ENCODE results near the gene RGMB. TPM values are rescaled to one million over a fixed set of nuclear protein-coding genes. Genes with fewer than 3 reads are reported as not detected.

RGMB gene
- total and polyA plus RNA-seq, 7 donors, result 8.2 to 25.7 (median 14.1) TPM

GRCh38 chr5:98767581-98767980 is 5.9 kb upstream of the RGMB start:
- no peak overlapping the region for H3K27ac ChIP-seq
- intact Hi-C loops (cut with DNase I), result no loop called here
- TF ChIP-seq CTCF (IDR thresholded peaks at IDR 0.05), result no peak
- no peak for ATAC-seq
- peaks cover 17% of the 10 kb centered on the region for H3K4me1 ChIP-seq
- no peak overlapping the region for H3K4me3 ChIP-seq
- H3K36me3 ChIP-seq (ENCODE audit: insufficient read depth in 1 of 2, low read depth in 1 of 2), result no peaks in the 10 kb centered on the region
- 14 to 18% (median 17%) methylated on average over 2 of the region's 2 CpGs for WGBS, 3 donors
- DNase-seq, result no peak
- no peaks in the 10 kb centered on the region for H3K9me3 ChIP-seq
- peaks cover 0 to 2% (median 2%) of the 10 kb centered on the region in 3 donors for H3K27me3 ChIP-seq (ENCODE audit: insufficient read depth in 3 of 3, low read length in 2 of 3)

- peak overlapping the region; percentile 78 for H3K4me3 ChIP-seq
- H3K27me3 ChIP-seq (ENCODE audit: insufficient read depth in 3 of 3, low read length in 2 of 3), result peaks cover 0 to 2% (median 2%) of the 10 kb centered on the region in 3 donors
- TF ChIP-seq CTCF (IDR thresholded peaks at IDR 0.05), result peak; percentile 80
- H3K27ac ChIP-seq, result no peak overlapping the region
- ATAC-seq (peak in 3 of 4 donors; percentile 31 to 53 (median 34)), DNase-seq (peak in 1 of 2 donors; percentile 23)
- intact Hi-C loops (cut with DNase I), result no loop called here
- H3K36me3 ChIP-seq (ENCODE audit: insufficient read depth in 1 of 2, low read depth in 1 of 2), result no peaks in the 10 kb centered on the region
- peaks cover 19% of the 10 kb centered on the region for H3K4me1 ChIP-seq
- H3K9me3 ChIP-seq, result no peaks in the 10 kb centered on the region
- WGBS, 3 donors, result 0 to 1% (median 0%) methylated on average over 34 of the region's 34 CpGs
Measured at GRCh38 chr5:98768160-98768959, 5.1 kb upstream of the RGMB start.

- H3K4me3 ChIP-seq, result peak overlapping the region; percentile 78
- no peaks in the 10 kb centered on the region for H3K9me3 ChIP-seq
- no peak for ATAC-seq
- peaks cover 19% of the 10 kb centered on the region for H3K4me1 ChIP-seq
- peaks cover 0 to 2% (median 2%) of the 10 kb centered on the region in 3 donors for H3K27me3 ChIP-seq (ENCODE audit: insufficient read depth in 3 of 3, low read length in 2 of 3)
- WGBS, 3 donors, result 0 to 1% (median 0%) methylated on average over 22 to 31 of the region's 31 CpGs
- peak; percentile 16 to 51 for DNase-seq
- intact Hi-C loops (cut with DNase I), result no loop called here
- H3K27ac ChIP-seq, result no peak overlapping the region
- no peak for TF ChIP-seq CTCF (IDR thresholded peaks at IDR 0.05)
- no peaks in the 10 kb centered on the region for H3K36me3 ChIP-seq (ENCODE audit: insufficient read depth in 1 of 2, low read depth in 1 of 2)
Measured at GRCh38 chr5:98768960-98769209, 4.6 kb upstream of the RGMB start.

GRCh38 chr5:98769210-98769958 is 4.1 kb upstream of the RGMB start:
- TF ChIP-seq CTCF (IDR thresholded peaks at IDR 0.05), result peak; percentile 60
- peaks cover 19% of the 10 kb centered on the region for H3K4me1 ChIP-seq
- H3K27ac ChIP-seq, result peak overlapping the region; percentile 97
- no peaks in the 10 kb centered on the region for H3K9me3 ChIP-seq
- DNase-seq (peak; percentile 50 to 64), ATAC-seq (no peak)
- H3K4me3 ChIP-seq, result peak overlapping the region; percentile 78
- no peaks in the 10 kb centered on the region for H3K36me3 ChIP-seq (ENCODE audit: insufficient read depth in 1 of 2, low read depth in 1 of 2)
- intact Hi-C loops (cut with DNase I), result no loop called here
- WGBS, 3 donors, result 1% methylated on average over 38 to 55 of the region's 55 CpGs
- H3K27me3 ChIP-seq (ENCODE audit: insufficient read depth in 3 of 3, low read length in 2 of 3), result peaks cover 0 to 2% (median 2%) of the 10 kb centered on the region in 3 donors

Data from psoas muscle (tissue), 8 donors.